Activated CD4-positive, alpha-beta T cell treated with anti-CD3 and anti-CD28 coated beads for 24 hours (primary cell): ENCODE results near the gene PUS1.

ENCODE experiments used
- DNase-seq, 2 donors: peaks; one replicate each; pipeline ENCODE4 v3.0.0-alpha.2; 2020; ENCODE audit warnings: low read depth in 2 of 2

PUS1 gene

GRCh38 chr12:131990066-131990979 lies 61.2 kb downstream of the PUS1 start:
- no peak for DNase-seq

DNA sequence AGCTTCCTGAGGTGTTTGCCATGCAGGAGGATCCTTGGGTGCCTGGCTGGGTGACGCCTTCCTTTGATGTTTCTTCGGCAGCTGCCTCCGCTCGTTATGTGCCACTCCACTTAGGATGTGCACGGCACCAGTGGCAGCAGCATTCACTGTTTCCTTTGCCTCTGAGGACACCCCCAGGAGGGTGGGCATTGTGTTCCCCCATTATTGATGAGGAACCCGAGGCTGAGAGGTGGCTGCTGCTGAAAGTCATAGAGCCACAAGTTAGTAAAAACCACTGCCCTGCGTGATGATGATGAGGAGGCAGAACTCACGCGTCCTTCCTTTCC lies 61.9 kb downstream of the PUS1 start:
- DNase-seq = no peak

GRCh38 chr12:131991816-131992430 lies 62.8 kb downstream of the PUS1 start:
- no peak for DNase-seq

GRCh38 chr12:131994589-131994988 lies 65.5 kb downstream of the PUS1 start:
- DNase-seq = no peak
